GM12875 (cell line): ENCODE results near the gene ATG2B.

Experiments used
- H3K4me3 ChIP-seq: one replicate; pipeline ENCODE4 v1.5.1; 2011; ENCODE audit warnings: low read depth, low read length, control low read depth
- TF ChIP-seq, protein P1 (sequence below): IDR thresholded peaks from 2 replicates; pipeline ENCODE4 v1.5.1; 2011; ENCODE audit warnings: low read depth, mild to moderate bottlenecking, control low read depth, inconsistent platforms, low read length, moderate library complexity, borderline replicate concordance; ENCODE audit not compliant: insufficient read depth

Gene ATG2B

DNA sequence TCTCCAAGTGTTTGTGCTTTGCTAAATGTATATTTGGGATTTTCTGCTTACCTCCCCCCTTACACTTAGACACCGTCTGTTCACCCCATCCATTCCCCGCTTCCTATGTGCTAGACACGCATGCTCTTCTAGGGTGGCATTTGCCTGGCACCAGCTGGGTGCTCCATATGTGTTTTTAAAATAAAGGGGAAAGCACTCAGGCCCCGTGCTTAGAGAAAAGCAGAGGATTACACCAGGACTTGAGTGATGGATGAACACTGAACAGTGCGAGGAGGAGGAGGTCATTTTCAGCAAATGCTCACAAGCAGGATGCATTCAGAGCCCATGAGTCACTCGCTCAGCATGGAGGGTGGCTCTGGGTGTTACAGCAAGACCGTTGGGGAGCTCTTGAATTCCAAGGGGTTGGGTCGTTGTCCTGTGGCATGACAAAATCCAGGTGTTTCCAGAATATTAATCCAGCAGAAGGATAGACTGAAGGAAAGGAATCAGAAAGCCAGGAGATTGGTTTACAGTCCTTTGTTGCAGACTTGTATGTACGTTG, 110.1 kb downstream of the ATG2B start:
- TF ChIP-seq, protein P1, sequence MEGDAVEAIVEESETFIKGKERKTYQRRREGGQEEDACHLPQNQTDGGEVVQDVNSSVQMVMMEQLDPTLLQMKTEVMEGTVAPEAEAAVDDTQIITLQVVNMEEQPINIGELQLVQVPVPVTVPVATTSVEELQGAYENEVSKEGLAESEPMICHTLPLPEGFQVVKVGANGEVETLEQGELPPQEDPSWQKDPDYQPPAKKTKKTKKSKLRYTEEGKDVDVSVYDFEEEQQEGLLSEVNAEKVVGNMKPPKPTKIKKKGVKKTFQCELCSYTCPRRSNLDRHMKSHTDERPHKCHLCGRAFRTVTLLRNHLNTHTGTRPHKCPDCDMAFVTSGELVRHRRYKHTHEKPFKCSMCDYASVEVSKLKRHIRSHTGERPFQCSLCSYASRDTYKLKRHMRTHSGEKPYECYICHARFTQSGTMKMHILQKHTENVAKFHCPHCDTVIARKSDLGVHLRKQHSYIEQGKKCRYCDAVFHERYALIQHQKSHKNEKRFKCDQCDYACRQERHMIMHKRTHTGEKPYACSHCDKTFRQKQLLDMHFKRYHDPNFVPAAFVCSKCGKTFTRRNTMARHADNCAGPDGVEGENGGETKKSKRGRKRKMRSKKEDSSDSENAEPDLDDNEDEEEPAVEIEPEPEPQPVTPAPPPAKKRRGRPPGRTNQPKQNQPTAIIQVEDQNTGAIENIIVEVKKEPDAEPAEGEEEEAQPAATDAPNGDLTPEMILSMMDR, result no peak
- H3K4me3 ChIP-seq, result no peak overlapping the region

DNA sequence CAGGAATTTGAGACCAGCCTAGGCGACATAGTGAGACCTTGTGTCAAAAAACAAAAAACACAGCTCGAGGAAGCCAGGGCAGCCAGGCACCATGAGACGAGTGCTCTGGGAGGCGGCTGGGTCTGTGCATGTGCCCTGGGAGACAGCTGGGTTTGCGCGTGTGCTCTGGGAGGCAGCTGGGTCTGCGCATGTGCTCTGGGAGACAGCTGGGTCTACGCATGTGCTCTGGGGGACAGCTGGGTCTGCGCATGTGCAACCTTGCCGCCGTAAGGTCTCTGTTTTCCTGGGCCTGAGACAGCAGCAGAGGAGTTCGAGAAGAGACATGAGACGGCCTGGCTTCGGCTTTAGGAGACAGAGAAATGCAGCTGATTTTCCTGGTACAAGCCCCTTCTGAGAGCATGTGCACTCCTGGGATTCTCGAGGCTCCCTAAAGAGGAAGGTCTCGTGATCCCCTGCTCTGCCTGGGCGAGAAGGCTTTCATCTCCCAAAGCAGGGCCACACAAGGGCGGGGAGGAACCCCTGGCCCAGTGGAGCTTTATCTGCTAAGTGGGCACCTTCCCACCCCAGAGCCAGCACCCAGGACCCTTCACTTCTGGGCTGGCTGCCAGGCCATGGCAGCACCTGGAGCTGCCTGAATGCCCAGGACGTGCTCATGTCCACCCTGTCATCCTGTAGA, 110.7 kb downstream of the ATG2B start:
- TF ChIP-seq, protein P1, result no peak
- no peak overlapping the region for H3K4me3 ChIP-seq

DNA sequence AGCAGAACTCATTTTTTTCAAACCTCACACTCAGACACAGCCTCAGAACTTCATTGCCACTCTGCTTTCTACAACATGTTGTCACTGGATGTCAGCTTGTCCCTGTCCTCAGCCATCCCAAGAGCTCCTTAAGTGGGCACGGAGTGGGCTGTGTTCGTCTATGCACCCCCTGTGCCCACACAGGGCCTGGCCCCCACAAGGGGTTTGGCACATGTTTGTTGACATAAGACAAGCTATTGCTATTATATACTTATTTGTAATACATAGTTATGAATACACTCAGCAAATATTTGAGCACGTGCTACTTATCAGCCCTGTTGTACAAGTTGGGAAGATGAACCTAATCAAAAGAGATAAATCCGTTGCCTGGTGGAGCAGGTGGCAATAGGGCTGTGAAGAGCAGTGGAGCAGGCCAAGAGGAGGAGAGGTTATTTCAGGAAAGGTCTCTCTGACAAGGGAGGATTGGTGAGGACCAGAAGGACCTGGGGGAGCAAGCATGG, 111.4 kb downstream of the ATG2B start:
- TF ChIP-seq, protein P1, result no peak
- H3K4me3 ChIP-seq, result no peak overlapping the region

DNA sequence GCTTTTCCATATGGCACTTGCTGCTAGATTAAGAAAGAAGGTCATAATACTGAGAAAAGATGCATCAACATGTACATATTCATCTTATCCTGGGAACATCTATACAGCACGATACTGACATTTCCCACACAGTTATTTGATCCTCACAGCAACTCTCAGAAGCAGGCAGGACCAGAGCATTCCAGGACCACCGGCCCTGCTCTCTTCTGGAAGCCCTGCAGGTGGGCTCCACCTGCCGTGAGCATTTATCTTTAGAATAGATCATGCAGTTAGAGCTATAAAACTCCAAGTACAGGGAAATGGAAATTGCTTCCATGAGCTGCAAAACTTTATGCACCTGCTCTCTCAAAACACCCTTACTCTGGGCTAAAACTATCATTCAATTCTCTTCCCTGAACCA, 112.7 kb downstream of the ATG2B start:
- H3K4me3 ChIP-seq, result no peak overlapping the region
- TF ChIP-seq, protein P1, result no peak

DNA sequence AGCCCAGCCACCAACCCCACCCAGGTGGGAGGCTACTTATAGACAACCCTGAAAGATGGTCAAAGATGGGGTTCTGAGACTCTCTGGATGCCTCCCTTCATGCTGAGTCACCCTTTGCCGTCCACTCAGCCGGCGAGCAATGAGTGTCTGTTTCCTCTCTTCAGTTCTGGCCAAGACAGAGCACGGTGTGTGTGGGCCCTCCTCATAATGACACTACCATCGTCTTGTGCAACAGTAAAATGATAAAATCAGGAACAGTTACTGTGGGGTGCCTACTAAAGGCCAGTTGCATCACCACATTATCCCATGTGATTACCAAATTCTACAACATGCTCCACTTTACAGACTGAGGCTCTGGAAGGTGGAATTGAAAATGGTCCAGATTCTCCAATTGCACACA, 114.1 kb downstream of the ATG2B start:
- no peak overlapping the region for H3K4me3 ChIP-seq
- TF ChIP-seq, protein P1, result no peak

DNA sequence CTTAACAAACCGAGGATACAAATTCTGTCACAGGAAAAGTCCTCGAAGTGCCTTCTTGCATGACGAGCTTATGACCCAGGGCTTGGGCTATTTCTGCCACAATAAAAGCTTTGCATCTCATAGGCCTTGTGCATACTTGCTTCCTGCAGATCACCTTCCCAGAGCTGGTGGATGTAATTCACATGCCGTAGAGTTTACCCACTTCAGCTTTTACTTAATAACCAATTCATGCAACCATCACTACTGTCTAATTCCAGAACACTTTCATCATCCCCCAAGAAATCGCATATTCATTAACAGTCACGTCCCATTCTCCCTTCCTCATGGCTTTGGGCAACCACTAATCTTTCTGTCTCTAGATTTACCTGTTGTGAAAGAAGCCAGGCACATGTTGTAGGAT, 116.1 kb downstream of the ATG2B start:
- TF ChIP-seq, protein P1, result no peak
- H3K4me3 ChIP-seq, result no peak overlapping the region

DNA sequence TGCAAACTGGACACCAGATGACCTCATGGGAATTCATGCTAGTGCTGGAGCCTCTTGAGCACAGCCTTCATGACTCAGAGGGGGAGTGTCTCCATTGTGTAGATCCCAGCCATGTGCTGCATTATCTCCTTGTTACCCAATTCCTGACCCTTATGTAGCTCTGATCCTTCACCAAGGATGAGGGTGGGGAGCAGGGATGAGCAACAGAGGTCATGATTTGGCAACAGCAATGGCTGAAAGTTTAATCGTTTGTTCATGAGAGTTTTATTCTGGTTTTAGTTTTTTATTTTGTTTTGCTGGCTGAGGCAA, 116.6 kb downstream of the ATG2B start:
- H3K4me3 ChIP-seq, result no peak overlapping the region
- TF ChIP-seq, protein P1, result no peak
